ENCODE data around the gene SLC36A4.
"Not testable (repeated sequence)": the region's sequence is repeated elsewhere in the genome, so short reads cannot be mapped to it uniquely, and the experiment has no call there.

SLC36A4 gene

DNA sequence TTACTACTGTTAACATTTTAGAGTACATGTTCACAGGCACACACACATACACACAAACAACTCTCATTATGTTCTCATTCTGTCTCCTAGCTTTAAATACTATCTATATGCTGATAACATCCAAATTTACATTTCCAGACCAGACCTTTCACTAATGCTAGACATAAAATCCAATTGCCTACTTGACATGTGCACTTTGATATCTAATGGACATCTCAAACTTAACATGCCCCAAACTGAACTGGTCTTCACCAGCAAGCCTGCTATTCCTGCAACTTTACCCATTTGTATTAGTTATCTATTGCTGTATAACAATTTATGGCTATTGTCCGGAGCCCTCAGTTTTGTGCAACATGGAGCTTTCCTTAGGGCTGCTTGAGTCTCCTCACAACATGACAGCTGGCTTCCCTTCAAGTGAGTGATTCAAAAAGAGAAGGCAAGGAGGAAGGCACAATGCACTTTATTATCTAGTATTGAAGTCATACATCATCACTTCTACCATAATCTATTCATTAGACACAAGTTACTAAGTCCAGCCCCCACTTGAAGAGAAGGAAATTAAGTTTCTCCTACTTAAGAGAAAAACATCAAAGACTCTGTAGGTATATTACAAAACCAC is 3.0 kb downstream of the SLC36A4 start:
- no peak for DNase-seq (ENCODE audit: low read depth)
- TF ChIP-seq, protein P1, sequence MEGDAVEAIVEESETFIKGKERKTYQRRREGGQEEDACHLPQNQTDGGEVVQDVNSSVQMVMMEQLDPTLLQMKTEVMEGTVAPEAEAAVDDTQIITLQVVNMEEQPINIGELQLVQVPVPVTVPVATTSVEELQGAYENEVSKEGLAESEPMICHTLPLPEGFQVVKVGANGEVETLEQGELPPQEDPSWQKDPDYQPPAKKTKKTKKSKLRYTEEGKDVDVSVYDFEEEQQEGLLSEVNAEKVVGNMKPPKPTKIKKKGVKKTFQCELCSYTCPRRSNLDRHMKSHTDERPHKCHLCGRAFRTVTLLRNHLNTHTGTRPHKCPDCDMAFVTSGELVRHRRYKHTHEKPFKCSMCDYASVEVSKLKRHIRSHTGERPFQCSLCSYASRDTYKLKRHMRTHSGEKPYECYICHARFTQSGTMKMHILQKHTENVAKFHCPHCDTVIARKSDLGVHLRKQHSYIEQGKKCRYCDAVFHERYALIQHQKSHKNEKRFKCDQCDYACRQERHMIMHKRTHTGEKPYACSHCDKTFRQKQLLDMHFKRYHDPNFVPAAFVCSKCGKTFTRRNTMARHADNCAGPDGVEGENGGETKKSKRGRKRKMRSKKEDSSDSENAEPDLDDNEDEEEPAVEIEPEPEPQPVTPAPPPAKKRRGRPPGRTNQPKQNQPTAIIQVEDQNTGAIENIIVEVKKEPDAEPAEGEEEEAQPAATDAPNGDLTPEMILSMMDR (conservative IDR thresholded peaks at IDR 0.05; ENCODE audit: low read depth, low read length), result no peak
- no peak overlapping the region for H3K4me3 ChIP-seq (ENCODE audit: low read depth, low read length)

DNA sequence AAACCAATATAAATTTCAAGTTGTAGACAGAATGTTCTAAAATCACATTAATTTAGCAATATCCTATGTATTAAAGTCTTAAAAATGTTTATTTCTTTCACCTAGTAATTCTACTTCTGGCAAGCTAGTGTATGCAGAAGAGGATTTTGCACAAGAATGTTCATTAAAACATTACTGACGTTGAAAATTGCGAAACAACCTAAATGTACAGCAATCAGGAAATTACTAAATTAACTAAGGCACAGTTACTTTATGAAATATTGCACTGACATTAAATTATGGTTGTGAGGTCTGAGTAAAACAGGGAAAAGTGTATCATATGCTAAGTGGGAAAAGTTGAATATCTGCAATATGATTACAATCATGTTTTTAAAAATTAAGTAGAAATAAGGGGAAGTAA is 4.1 kb downstream of the SLC36A4 start:
- DNase-seq (ENCODE audit: low read depth), result no peak
- TF ChIP-seq, protein P1 (conservative IDR thresholded peaks at IDR 0.05; ENCODE audit: low read depth, low read length), result no peak
- no peak overlapping the region for H3K4me3 ChIP-seq (ENCODE audit: low read depth, low read length)

DNA sequence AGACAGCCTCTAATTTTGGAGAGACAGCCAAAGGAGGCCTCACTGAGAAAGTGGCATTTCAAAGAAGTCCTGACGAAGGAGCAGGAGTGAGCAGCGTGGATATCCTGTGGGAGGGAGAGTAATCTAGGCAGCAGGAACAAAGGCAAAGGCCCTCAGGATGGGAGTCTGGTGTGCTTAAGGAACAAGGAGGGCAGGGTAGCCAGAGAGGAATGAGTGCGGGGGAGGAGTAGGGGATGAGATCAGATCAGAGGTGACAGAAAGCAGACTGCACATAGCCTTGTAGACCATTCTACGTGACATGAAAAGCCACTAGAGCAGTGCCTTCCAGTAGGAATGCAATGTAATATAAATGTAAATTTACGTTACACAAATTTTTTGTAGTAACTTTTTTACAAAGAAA is 5.6 kb downstream of the SLC36A4 start:
- no peak for DNase-seq (ENCODE audit: low read depth)
- TF ChIP-seq, protein P1 (conservative IDR thresholded peaks at IDR 0.05; ENCODE audit: low read depth, low read length), result no peak
- no peak overlapping the region for H3K4me3 ChIP-seq (ENCODE audit: low read depth, low read length)

DNA sequence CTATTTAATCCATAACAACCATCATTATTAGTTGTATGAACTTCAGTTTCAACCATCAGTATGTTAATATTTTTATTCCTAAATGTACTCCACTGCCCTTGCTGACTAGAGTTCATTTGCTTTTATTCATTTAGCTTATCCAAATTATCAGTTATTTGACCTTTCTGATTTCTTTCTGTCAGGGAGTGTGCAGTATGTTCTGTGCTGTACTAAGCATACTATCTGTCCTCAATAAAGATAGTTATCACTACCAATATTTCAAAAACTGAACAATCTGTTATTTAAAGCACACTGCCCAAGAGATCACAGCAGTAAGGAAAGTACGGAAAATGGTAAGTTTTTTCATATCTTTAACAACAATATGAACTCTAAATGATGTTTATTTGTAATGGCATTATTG is 8.3 kb downstream of the SLC36A4 start:
- TF ChIP-seq, protein P1 (conservative IDR thresholded peaks at IDR 0.05; ENCODE audit: low read depth, low read length), result no peak
- no peak overlapping the region for H3K4me3 ChIP-seq (ENCODE audit: low read depth, low read length)
- no peak for DNase-seq (ENCODE audit: low read depth)

DNA sequence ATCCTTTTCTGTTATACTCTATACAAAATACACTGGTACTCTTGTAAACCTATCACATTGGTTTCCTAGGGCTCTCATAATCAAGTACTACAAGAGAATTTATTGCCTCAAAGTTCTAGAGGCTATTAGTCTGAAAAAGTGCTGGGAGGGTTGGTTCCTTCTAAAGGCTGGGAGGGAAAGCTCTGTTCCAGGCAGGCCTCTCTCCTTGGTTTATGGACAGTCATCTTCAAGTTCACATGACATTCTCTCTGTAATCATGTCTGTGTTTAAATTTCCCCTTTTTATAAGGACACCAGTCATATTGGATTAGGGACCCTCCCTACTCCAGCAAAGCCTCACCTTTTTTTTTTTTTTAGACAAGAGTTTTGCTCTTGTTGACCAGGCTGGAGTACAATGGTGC is 9.1 kb downstream of the SLC36A4 start:
- H3K4me3 ChIP-seq (ENCODE audit: low read depth, low read length), result no peak overlapping the region
- TF ChIP-seq, protein P1 (conservative IDR thresholded peaks at IDR 0.05; ENCODE audit: low read depth, low read length), result no peak
- no peak for DNase-seq (ENCODE audit: low read depth)

DNA sequence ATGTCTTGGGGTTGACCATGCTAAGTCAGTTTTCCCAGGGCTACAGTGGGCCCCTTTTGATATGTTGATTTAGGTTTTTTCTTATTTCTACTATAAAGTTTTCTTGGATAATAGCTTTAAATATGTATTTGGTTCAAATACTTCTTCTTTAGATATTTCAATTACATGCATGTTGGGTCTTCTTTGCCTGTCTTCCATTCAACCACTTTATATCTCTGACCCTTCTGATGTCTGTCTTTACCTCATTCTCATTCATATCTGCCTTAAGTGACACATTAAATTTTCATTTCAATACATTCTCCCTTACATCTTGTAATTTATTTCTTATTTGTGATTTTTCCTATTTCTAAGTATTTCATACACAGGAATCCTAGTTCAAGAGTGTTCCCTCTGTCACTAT is 10.5 kb downstream of the SLC36A4 start:
- H3K4me3 ChIP-seq (ENCODE audit: low read depth, low read length), result no peak overlapping the region
- DNase-seq (ENCODE audit: low read depth), result no peak
- TF ChIP-seq, protein P1 (conservative IDR thresholded peaks at IDR 0.05; ENCODE audit: low read depth, low read length), result no peak

DNA sequence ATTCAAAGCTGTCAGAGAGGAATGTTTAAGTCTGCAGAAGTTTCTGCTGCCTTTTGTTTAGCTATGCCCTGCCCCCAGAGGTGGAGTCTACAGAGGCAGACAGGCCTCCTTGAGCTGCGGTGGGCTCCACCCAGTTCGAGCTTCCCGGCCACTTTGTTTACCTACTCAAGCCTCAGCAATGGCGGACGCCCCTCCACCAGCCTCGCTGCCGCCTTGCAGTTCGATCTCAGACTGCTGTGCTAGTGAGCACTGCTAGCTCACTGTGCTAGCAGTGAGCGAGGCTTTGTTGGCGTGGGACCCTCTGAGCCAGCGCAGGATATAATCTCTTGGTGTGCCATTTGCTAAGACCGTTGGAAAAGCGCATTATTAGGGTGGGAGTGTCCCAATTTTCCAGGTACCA is 19.9 kb downstream of the SLC36A4 start:
- not testable (repeated sequence) for DNase-seq (ENCODE audit: low read depth); H3K4me3 ChIP-seq (ENCODE audit: low read depth, low read length)

Data from choroid plexus epithelial cell (primary cell).